Erythroblast (primary cell): ENCODE data around the gene SLC51A.
"Not testable (repeated sequence)": the region's sequence is repeated elsewhere in the genome, so short reads cannot be mapped to it uniquely, and the experiment has no call there.

Experiments
- DNase-seq, 2 experiments: peaks; one replicate each; lab custom pipeline; 2025; lab: John Stamatoyannopoulos, UW
- GATA1 ChIP-seq: IDR thresholded peaks from 2 replicates; pipeline ENCODE4 v1.6.1; 2011; ENCODE audit warnings: low read depth, mild to moderate bottlenecking, control low read depth, low read length, moderate library complexity
- POLR2A ChIP-seq: IDR thresholded peaks from 2 replicates; pipeline ENCODE4 v1.6.1; 2011; ENCODE audit warnings: mild to moderate bottlenecking, low read length

The SLC51A gene

GRCh38 chr3:196232882-196233251 is 16.5 kb downstream of the SLC51A start:
- TF ChIP-seq POLR2A (no peak), GATA1 (no peak)
- DNase-seq, result no peak

GRCh38 chr3:196235452-196236122 is 19.3 kb downstream of the SLC51A start:
- TF ChIP-seq GATA1, result no peak
- no peak for TF ChIP-seq POLR2A
- DNase-seq, result no peak

GRCh38 chr3:196236223-196236622 is 19.9 kb downstream of the SLC51A start:
- no peak for TF ChIP-seq POLR2A
- no peak for TF ChIP-seq GATA1
- DNase-seq, result no peak

- no peak for TF ChIP-seq POLR2A
- TF ChIP-seq GATA1, result no peak
Observed at GRCh38 chr3:196237203-196237602, 20.9 kb downstream of the SLC51A start.

GRCh38 chr3:196238612-196239560 is 22.6 kb downstream of the SLC51A start:
- no peak for TF ChIP-seq POLR2A
- TF ChIP-seq GATA1, result no peak
- DNase-seq, result peak; percentile 12 to 60

More at GRCh38 chr3:196237203-196237602, 20.9 kb downstream of the SLC51A start:
- DNase-seq, result no peak

GRCh38 chr3:196240424-196240823 is 24.1 kb downstream of the SLC51A start:
- no peak for DNase-seq
- TF ChIP-seq POLR2A (no peak), GATA1 (no peak)

- TF ChIP-seq POLR2A (no peak), GATA1 (no peak)
- DNase-seq, result no peak
Observed at GRCh38 chr3:196241704-196242103, 25.4 kb downstream of the SLC51A start.

GRCh38 chr3:196244166-196244565 is 27.8 kb downstream of the SLC51A start:
- DNase-seq, result not testable (repeated sequence)

- TF ChIP-seq GATA1 (no peak), POLR2A (no peak)
- DNase-seq, result no peak
Observed at GRCh38 chr3:196246612-196247308, 30.4 kb downstream of the SLC51A start.

- TF ChIP-seq GATA1 (no peak), POLR2A (no peak)
- peak in 1 of 2 experiments; percentile 21 for DNase-seq
Observed at GRCh38 chr3:196251918-196252317, 35.6 kb downstream of the SLC51A start.

GRCh38 chr3:196254376-196255283 is 38.3 kb downstream of the SLC51A start:
- no peak for DNase-seq
- TF ChIP-seq POLR2A, result no peak
- TF ChIP-seq GATA1, result no peak

GRCh38 chr3:196255776-196256175 is 39.4 kb downstream of the SLC51A start:
- DNase-seq, result no peak
- TF ChIP-seq GATA1 (no peak), POLR2A (no peak)

- no peak for DNase-seq
- TF ChIP-seq GATA1 (no peak), POLR2A (no peak)
Observed at GRCh38 chr3:196260784-196261183, 44.5 kb downstream of the SLC51A start.
